ENCODE data around the gene CPSF4. TPM values are rescaled to one million over a fixed set of nuclear protein-coding genes. Genes with fewer than 3 reads are reported as not detected.

CPSF4 gene
- total RNA-seq, 2 donors from 2014 or later = 40.4 to 97.4 TPM

GRCh38 chr7:99461221-99461620 is 22.5 kb downstream of the CPSF4 start:
- WGBS = 91% methylated on average over 2 of the region's 2 CpGs
- Histone ChIP-seq H3K27me3 (replicated peaks; ENCODE audit: insufficient read depth) (no peaks in the 10 kb centered on the region), H3K4me3 (no peak overlapping the region), H3K27ac (peak overlapping the region; percentile 52 to 56), H3K36me3 (peaks cover 0 to 25% of the 10 kb centered on the region in 2 donors), H3K4me1 (replicated peaks) (peaks cover 19% of the 10 kb centered on the region), H3K9me3 (no peaks in the 10 kb centered on the region)
- TF ChIP-seq CTCF (IDR thresholded peaks at IDR 0.05) (no peak), POLR2A (IDR thresholded peaks at IDR 0.05) (no peak), POLR2AphosphoS5 (IDR thresholded peaks at IDR 0.05) (no peak)
- no peak for DNase-seq (ENCODE audit: low spot score)
- intact Hi-C loops (cut with DNase I) = no loop called here

GRCh38 chr7:99465421-99465768 is 26.7 kb downstream of the CPSF4 start:
- Histone ChIP-seq H3K27ac (peak overlapping the region; percentile 85 to 89), H3K27me3 (replicated peaks; ENCODE audit: insufficient read depth) (no peaks in the 10 kb centered on the region), H3K9me3 (no peaks in the 10 kb centered on the region), H3K36me3 (no peaks in the 10 kb centered on the region), H3K4me3 (peak overlapping the region; percentile 78 to 97), H3K4me1 (replicated peaks) (peaks cover 12% of the 10 kb centered on the region)
- DNase-seq (ENCODE audit: low spot score) = no peak
- WGBS = 5% methylated on average over 9 of the region's 9 CpGs
- intact Hi-C loops (cut with DNase I) = no loop called here
- TF ChIP-seq POLR2A (IDR thresholded peaks at IDR 0.05) (no peak), CTCF (IDR thresholded peaks at IDR 0.05) (no peak), POLR2AphosphoS5 (IDR thresholded peaks at IDR 0.05) (no peak)

GRCh38 chr7:99468336-99468918 is 29.7 kb downstream of the CPSF4 start:
- Histone ChIP-seq H3K4me3 (no peak overlapping the region), H3K9me3 (no peaks in the 10 kb centered on the region), H3K4me1 (replicated peaks) (peaks cover 10% of the 10 kb centered on the region), H3K36me3 (no peaks in the 10 kb centered on the region), H3K27me3 (replicated peaks; ENCODE audit: insufficient read depth) (no peaks in the 10 kb centered on the region), H3K27ac (no peak overlapping the region)
- intact Hi-C loops (cut with DNase I) = no loop called here
- WGBS = 85% methylated on average over 29 of the region's 29 CpGs
- DNase-seq (ENCODE audit: low spot score) = no peak
- TF ChIP-seq POLR2AphosphoS5 (IDR thresholded peaks at IDR 0.05) = no peak
- no peak for TF ChIP-seq CTCF (IDR thresholded peaks at IDR 0.05)
- no peak for TF ChIP-seq POLR2A (IDR thresholded peaks at IDR 0.05)

- WGBS = 48% methylated on average over 23 of the region's 23 CpGs
- TF ChIP-seq POLR2AphosphoS5 (IDR thresholded peaks at IDR 0.05) = no peak
- no peak for TF ChIP-seq POLR2A (IDR thresholded peaks at IDR 0.05)
- TF ChIP-seq CTCF (IDR thresholded peaks at IDR 0.05) = no peak
- H3K4me1 ChIP-seq (replicated peaks) = peaks cover 6% of the 10 kb centered on the region
- H3K27me3 ChIP-seq (replicated peaks; ENCODE audit: insufficient read depth) = no peaks in the 10 kb centered on the region
- intact Hi-C loops (cut with DNase I) = no loop called here
- H3K27ac ChIP-seq = peak overlapping the region in 1 of 2 donors; percentile 2
- no peaks in the 10 kb centered on the region for H3K36me3 ChIP-seq
- no peak overlapping the region for H3K4me3 ChIP-seq
- no peaks in the 10 kb centered on the region for H3K9me3 ChIP-seq
- no peak for DNase-seq (ENCODE audit: low spot score)
Measured at GRCh38 chr7:99469381-99470065, 30.8 kb downstream of the CPSF4 start.
